ENCODE data around the gene NUCB2.

Gene NUCB2

DNA sequence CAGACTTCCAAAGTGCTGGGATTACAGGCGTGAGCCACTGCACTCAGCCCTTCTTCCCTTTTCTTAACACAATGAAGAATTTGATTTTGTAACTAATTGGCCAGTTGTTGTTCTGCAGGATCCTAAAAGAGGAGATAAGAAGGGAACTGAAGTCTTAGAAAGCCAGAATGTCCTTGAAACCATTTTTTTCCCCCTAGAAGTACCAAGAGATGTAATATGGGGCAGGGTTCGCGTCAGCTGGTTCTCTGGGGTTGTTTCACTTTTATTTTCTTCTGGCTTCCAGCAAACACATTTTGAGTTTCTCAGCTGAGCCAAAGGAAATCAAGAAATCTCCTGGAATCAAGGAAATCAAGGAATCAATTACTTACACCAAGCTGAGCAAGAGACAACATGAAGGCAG lies 7.6 kb upstream of the NUCB2 start:
- DNase-seq, result no peak

DNA sequence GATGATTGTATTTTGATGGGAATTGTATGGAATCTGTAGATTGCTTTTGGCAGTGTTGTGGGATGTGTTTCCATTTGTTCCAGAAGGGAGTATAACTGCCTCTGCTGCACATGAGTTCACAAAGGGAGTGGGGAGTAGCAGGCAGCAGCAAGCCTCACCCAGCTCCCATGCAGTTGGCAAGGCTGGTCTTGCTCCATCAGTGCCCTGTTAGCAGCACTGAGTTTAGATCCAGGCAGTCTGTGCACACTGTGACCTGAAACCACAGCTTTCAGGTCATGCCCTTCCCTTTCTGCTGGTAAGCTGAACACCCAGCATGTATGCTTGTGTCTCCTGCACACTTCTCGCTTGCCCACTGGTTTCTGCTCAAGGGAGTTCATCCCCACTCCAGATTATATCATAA lies 3.7 kb upstream of the NUCB2 start:
- DNase-seq, result no peak

DNA sequence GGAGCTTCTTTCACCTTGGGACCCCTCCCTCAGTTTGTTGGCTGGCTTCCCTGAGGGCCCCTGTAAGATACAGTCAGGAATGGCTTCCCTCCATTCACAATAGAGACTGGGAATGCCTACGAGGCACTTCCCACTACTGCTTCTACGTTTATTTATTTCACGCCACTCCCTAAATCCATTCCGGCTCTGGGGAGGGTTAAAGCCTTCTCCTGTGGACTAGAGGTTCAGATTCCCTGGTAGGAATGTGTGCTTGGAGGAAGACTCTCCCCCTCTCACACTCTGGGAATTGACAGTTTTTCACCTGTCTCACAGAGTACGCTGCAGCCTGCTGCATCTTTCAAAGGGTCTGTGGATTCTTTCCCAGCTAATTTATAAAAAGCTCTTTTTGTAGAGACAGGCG lies 3.3 kb upstream of the NUCB2 start:
- no peak for DNase-seq

DNA sequence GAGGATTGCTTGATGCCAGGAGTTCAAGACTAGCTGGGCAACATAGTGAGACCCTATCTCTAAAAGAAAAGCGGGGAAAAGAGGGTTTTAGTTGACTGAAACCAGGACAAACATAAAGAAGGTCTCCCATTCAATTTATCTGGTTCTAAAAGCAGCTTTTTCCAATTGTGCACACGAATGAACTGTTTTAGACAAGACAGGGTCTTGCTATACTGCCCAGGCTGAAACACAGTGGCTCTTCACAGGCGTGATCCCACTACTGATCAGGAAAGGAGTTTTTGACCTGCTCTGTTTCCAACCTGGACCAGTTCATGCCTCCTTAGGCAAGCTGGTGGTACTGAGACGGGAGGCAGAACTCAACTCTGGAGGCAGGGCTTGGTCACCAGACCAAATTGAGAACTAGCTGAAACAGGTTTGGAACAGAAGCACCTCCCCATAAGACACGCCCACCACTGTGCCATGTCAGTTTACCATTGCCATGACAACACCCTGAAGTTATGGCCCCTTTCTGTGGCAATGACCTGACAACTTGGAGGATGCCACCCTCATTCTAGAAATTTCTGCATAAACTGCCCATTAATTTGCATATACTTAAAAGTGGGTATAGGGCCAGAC lies 2.8 kb upstream of the NUCB2 start:
- DNase-seq, result peak in 1 of 2 experiments; percentile 11

DNA sequence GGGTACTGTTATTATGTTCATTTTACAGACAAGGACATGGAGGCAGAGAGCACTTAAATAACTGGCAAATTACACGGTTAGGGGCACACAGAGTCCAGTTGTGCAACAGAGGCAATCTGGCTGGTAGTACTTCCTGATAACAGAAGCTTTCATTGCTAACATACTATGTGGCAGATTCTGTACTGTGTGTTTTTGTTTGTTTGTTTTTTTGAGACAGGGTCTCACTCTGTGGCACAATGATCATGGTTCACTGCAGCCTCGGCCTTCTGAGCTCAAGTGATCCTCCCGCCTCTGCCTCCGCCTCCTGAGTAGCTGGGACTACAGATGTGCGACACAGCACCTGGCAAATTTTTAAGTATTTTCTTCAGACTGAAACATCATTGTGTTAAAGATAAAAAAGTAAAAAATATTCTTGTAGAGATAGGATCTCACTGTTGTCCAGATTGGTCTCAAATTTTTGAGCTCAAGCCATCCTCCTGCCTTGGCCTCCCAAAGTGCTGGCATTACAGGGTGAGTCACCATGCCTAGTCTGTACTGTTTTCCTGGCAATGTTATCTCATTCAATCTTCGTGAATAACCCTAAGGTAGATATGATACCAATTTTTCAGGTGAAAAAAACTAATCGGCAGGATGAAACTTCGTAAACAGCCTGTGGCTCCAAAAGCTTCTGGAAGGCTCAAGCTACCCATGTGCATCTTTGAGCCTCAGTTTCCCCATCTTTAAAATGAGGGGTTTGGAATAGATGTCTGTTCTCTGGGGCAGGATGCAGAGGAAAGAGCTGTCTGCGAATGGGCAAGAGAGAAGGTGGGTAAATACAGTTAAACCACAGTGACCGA lies 921 bp upstream of the NUCB2 start:
- DNase-seq, result no peak

DNA sequence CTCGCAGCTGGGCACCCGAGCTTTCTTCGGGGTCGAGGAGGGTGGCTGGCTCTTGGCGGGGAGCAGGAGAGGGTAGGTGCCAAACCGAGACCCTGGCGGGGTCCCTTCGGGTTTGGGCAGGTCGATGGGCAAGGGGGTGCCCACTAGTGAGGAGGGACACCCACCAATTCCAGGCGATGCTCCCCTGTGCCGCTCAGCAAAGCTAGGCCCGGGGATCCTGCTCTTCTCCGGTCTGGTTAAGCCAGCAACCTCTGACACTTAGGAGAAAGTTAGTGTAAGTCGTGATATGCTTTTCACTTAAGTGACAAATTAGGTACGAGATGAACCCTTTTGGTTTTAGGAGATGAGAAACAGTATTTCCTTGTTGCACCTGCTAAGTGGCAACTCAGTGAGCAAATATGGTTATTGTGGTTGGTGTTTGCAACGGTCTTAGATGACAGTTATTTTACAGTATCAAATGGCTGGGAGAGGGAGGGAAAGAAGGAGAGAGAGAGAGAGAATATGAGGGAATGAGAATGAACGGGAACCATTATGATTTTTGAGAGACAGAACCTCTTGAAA lies 565 bp downstream of the NUCB2 start:
- DNase-seq, result peak; percentile 65 to 88

DNA sequence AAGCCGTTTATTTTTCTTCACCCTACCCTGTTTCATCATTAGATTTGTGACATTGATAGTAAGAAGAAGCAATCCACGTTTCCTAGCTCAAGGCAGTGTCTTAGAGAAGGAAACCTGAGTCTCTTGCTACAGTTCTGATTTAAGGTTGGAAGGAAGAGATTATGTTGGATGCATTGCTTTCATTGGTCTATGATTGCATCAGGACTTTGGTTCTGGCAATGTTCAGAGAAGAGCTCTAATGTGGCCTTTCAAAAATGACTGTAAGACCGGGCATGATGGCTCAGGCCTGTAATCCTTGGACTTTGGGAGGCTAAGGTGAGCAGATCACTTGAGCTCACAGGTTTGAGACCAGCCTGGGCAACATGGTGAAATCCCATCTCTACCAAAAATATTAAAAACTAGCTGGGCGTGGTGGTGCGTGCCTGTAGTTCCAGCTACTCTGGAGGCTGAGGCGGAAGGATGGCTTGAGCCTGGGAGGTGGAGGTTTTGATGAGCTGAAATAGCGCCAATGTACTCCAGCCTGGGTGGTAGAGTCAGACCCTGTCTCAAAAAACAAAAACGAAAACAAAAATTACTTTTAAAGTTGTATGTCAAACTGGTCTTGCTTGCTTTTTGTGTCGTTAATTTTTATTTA lies 4.1 kb downstream of the NUCB2 start:
- no peak for DNase-seq

DNA sequence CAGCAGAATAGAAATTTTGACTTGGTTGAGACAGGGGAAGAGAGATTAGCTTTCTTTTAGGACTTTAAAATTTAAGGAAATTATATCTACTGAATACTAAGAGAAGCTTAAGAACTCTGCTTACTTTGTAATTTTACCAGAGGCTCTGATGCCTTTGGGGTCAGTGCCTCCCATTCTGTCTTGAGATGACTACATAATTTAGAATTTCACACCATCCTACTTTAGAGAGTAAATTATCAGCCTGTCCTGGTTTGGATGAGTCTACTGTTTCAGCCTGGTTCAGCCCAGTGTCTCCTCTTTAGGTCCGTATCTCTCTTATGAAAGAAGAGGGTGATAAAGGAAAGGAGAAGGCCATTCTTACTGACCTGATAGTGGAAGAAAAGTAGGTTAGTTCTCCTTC lies 9.8 kb downstream of the NUCB2 start:
- no peak for DNase-seq

DNA sequence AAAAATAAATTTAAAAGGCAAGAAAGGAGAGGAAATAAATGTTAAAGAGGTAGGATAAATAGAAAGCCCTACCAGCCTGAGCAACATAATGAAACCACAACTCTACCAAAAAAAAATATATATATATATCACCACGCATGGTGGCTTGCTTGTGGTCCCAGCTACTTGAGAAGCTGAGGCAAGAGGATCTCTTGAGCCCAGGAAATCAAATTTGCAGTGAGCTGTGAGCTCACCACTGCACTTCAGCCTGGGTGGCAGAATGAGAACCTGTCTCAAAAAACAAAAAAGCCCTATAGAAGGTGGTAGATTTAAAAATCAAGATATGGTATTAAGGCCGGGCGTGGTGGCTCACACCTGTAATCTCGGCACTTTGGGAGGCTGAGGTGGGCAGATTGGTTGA lies 10.5 kb downstream of the NUCB2 start:
- DNase-seq, result no peak

DNA sequence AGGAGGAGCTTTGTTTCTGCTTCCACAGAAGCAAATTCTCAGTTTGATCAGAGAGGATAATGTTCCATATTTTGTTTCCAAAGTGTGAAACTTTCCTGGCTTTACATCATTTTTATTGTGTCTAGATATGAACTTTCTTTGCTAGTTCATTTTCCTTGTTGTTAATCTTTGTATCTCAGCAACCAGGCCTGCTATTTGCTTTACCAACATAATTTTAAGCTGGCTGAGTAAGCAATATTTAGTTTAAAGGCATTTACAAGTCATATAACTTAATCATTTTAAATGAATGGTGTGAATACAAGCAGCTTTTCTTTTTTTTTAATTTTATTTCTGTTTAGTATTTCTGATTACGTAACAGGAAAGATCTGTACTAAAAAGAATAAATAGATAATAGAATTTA lies 15.2 kb downstream of the NUCB2 start:
- DNase-seq, result no peak

DNA sequence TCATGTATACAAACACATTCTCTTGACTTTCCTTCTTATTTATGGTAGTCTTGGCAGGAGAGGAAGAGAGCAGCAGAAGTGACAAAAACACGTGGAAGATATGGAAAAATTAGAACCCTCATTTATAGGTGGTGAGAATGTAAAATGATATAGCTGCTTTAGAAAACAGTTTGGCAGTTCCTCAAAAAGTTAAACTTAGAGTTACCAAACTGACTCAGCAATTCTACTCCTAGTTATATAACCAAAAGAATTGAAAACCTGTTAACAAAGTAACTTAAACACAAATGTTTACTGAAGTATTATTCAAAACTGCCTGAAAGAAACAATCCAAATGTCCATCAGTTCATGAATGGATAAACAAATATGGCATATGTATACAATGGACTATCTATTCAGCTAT lies 16.8 kb downstream of the NUCB2 start:
- DNase-seq, result no peak

DNA sequence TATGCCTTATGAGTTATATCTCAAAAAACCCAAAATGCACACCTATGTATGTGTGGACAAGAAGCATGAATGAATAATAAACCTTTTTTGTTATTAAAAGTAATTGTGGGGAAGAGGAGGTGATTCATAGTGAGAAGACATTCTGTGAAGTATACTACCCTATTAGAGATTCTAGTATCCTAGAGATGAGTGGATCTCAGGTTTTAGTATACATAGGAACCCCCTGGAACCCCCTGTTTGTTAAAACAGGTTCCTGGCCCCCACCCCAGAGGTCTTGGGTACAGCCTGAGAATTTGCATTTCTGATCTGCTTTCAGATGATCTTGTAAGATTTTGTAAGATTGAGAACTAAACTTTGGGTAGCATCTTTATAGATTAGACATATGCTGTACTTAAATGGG lies 17.5 kb downstream of the NUCB2 start:
- DNase-seq, result no peak

DNA sequence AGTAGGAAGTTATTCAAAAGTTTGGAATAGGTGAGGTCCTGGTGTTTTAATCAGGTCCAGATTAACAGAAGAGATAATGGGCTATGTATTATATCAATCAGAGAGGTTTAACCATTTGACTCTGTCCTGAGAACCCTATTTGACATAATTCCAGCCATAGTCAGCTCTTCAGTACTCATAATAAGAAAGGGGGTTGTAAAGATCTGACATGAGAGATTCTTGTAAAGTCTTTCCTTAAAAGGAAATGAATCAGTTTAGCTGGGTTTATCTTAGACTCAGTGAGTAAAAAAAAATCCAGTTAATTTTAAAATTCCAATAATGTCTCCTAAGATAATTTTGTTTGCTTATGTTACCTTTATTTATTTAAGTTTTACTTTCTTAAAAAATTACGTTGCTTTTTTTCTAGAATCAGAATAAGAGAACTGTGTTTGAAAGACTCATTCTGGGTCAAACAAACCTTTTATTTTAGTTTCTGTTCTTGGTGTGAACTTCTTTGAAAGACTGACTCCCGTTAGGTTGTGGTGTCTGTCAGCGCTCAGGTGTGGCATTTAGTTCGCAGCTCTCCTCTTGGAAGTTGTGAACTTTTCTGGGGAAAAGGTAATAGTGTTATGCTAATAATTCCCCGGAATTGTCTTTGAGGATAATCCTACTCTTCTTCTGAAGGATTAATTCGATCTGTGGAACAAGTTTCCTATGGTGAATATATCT lies 20.5 kb downstream of the NUCB2 start:
- no peak for DNase-seq

DNA sequence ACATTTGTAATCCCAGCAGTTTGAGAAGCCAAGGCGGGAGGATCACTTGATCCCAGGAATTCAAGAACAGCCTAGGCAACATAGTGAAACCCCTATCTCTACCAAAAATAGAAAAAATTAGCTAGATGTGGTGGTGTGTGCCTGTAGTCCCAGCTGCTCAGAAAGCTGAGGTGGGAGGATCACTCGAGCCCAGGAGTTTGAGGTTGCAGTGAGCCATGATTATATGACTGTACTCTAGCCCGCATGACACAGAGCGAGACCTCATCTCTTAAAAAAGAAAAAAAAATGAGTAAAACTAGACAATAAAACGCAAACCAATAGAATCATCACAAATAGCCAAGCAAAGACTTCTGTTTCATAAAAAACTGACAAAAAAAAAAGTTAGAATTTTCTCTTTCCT lies 21.8 kb downstream of the NUCB2 start:
- DNase-seq, result no peak

DNA sequence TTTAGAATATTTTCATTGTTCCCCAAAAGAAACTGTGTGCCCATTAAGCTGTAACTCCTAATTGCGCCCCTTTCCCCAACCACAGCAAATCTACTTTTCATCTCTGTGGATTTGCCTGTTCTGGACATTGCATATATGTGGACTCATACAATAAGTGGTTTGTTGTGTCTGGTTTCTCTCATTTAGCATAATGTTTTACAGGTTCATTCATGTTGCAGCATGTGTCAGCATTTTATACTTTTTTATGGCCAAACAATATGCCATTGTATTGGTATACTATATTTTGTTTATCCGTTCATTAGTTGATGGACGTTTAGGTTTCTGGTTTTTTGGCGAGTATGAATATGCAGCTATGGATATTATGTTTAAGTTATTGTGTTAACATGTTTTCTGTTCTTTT lies 23.8 kb downstream of the NUCB2 start:
- peak in 1 of 2 experiments; percentile 11 for DNase-seq

DNA sequence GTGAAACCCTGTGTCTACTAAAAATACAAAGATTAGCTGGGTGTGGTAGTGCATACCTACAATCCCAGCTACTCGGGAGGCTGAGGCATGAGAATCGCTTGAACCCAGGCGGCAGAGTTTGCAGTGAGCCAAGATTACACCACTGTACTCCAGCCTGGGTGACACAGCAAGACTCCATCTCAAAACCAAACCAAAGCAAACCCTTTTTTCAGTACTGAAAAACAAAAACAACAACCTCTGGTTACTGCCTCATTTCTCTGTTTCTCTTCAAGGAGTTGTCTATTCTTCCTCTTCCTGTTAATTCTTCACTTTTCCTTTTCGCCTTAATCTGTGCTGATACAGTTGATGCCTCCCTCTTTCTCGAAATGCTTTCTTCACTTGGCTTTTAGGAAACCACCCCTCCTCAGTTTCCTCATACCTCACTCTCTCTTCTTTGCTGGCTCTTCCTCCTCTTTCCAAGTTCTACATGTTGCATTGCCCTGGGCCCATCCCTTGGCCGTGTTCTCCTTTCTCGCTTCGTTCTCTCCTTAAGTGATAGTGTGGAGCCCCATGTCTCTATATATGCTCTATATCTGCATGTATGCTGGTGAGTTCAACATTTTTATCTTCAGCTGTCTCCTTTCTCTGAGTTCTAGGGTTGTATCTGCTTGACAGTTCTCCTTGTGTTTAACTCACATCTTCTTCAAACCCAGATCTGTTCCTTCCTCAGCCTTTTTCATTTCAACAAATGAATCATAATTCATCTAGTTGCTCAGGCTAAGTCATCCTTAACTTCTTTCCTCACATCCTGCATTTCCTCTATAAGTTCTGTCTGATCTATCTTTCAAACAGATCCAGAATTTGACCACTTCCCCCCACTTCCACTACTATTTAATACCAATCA lies 37.1 kb downstream of the NUCB2 start:
- DNase-seq, result no peak

DNA sequence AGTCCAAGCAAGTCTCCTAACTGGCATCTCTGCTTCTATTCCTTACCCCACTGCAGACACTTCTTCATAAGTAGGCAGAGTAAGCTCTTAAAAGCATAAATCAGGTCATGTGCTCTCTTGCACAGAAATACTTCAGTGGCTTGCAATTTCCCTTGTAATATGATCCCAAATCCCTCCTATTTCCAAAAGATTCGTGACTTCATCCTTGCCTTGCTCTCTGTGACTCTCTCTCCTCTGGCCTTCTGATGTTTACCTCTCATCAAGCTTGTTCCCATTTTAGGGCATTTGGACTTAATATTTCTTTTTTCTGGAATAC lies 37.7 kb downstream of the NUCB2 start:
- no peak for DNase-seq

DNA sequence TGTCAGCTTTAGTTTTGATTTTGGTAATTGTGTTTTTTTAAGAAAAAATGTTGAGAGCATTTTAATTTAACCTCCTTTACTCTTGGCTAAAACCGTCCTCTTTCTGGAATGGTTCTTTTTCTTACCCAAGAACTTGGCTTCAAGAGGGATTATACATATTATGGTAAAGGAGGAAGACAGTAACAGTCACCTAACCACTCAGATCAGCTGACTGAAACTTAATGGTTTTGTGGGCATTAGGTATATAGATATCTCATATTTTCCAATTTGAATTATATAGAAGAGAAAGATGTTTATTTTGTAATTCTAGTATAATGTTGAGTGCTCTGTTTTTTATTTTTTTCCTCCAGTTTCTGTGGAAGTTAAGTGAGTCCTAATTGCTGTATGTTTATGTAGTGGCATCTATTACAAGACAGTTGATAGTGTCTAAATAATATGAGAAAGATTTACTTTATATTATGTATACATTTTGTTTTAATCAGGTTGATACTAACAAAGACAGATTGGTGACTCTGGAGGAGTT lies 38.4 kb downstream of the NUCB2 start:
- no peak for DNase-seq

DNA sequence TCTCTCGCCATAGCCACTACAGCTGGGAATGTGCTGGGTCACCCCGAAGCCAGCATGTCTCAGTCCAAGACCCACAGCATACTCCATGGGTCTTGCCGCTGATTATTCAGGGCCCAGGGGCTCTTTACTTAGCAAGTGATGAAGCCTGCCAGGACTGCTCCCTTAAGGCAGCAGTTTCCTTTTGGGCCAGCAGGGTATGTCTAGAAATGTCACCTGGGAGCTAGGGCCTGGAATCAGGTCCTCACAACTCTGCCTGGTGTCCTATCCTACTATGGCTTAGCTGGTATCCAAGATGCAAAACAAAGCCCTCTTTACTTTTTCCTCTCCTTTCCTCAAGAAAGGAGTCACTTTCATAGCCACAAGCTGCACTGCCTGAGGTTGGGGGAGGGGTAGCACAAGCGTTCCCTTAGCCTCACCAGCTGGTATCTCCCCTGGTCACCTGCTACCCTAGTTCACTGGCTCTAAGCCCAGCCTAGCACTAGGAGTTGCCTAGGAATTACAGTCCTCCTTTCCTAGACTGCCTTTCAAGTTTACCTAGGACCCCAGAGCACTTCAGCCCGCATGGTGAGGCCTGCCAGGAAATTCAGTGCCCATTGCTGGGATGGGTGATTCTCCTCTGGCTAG lies 52.4 kb downstream of the NUCB2 start:
- DNase-seq, result no peak

DNA sequence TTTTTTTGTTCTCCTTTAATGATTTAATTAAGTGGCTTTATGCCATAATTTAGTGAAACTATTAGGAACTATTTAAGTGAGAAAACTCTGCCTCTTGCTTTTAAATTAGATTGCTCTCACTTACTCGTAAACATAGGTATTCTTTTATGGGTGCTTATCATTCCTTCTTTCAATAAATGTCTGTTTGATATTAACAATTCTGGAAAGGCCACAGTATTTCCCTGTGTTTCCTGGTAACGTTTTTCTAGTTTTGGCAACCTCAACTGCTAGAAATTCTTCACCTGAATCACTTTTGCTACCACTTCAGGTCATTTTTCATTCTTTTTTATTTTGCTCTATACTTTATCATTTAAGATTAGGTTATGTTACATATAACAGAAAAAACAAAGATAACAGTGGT lies 55.1 kb downstream of the NUCB2 start:
- DNase-seq, result no peak

DNA sequence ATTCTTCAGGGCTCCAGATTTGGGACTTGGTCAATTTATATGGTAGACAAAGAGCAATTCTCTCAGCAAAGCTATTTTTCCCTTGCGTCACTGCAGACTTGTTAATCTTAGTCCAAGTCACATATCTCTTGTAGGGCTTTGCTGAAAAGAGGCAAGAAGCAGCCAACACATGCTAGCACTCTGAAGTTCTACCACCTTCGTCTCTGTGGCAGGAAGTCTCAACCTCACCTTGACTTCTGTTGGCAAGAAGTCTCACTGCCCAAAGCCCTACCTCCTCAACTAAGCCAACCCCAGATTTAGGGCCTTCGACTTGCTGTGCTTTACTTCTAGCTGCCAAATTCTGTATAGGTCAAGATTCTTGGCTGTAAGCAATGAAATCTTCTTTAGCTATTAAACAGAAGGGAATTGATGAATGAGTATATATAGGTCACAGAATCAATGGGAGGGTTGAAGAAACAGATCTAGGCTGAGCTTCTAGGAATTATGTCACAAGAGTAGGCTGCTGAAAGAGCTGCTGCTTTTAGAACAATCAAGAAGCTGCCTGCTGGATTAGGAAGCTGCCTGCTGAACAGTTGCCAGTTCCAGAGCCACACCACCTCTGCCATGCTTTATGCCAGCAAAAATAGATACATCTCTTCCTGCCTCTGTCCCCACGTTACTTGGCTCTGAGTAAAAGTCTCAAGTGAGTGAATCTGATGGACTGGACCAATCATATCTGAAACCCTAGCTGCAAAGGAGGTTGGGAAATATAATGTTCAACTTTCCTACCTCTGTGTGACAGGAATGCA lies 57.5 kb downstream of the NUCB2 start:
- DNase-seq, result no peak

All from NCI-H526 (cell line).